ENCODE data around the gene CCDC171.

The CCDC171 gene

DNA sequence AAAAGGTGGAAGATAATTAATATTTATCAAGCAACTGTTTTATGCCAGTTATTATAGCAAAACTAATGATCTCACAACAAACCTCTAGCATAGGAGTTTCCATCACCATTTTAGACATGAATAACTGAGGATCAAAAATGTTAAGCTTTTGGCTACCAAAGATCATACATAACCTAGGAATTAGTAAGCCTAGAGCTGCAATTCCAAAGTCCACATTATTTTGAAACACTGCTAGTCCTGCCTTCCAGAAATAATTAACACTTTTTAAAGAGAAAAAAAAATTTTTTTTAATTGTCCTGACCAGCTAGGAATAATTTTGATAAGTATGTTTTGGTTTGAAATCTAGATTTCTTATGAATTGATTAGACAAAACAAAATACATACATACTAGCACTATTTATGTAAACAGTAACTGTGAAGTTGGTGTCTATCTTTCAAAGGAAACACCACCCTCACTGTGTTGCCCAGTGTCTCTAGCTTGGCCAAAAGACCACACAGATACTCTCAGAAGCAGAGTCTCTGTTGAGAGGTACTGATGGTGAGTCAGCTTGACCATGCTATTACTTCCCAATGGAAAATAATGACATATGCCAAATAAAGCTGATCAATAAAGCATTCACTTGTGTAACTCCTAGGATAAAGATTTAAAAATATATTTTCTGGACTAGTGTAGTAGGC, 422.4 kb downstream of the CCDC171 start:
- Histone ChIP-seq H2AFZ (ENCODE audit: insufficient read depth, low read length, poor library complexity) (no peak overlapping the region), H3K18ac (ENCODE audit: low read length) (no peak overlapping the region), H2AK5ac (ENCODE audit: low read length) (no peak overlapping the region), H3K4me1 (ENCODE audit: control insufficient read depth in 1 of 2, insufficient read depth in 2 of 2, low read length in 2 of 2) (no peaks in the 10 kb centered on the region), H3K9me3 (ENCODE audit: insufficient read depth, low read depth, low read length) (no peaks in the 10 kb centered on the region), H3K4me3 (ENCODE audit: low read depth, low read length) (no peak overlapping the region), H3K79me2 (ENCODE audit: control insufficient read depth, insufficient read depth, low read length, poor library complexity) (no peaks in the 10 kb centered on the region), H3K9ac (ENCODE audit: low read length) (no peak overlapping the region), H4K12ac (ENCODE audit: low read depth, low read length) (no peak overlapping the region), H3K23ac (ENCODE audit: low read length) (no peak overlapping the region), H4K91ac (ENCODE audit: low read depth, low read length) (no peak overlapping the region), H3K27ac (ENCODE audit: low read depth, low read length) (no peak overlapping the region), H3K79me1 (ENCODE audit: low read length) (no peaks in the 10 kb centered on the region), H3K4ac (ENCODE audit: low read depth, low read length) (no peak overlapping the region), H4K8ac (ENCODE audit: low read depth, low read length) (no peak overlapping the region), H2BK5ac (ENCODE audit: low read depth, low read length, poor library complexity) (no peak overlapping the region), H3K4me2 (ENCODE audit: low read length) (no peak overlapping the region), H3K27me3 (ENCODE audit: insufficient read depth, low read length) (no peaks in the 10 kb centered on the region), H2BK120ac (ENCODE audit: insufficient read depth, low read length, poor library complexity) (no peak overlapping the region), H3K36me3 (ENCODE audit: control insufficient read depth in 1 of 2, insufficient read depth in 2 of 2, low read length in 2 of 2) (no peaks in the 10 kb centered on the region), H2BK12ac (ENCODE audit: low read length) (no peak overlapping the region), H3K14ac (ENCODE audit: low read length) (no peak overlapping the region)
- peak in 1 of 2 donors; percentile 30 for DNase-seq

GRCh38 chr9:15977438-15977837, 424.6 kb downstream of the CCDC171 start:
- H3K14ac ChIP-seq (ENCODE audit: low read length) = no peak overlapping the region
- peaks cover 2 to 4% of the 10 kb centered on the region in 2 experiments for H3K4me1 ChIP-seq (ENCODE audit: control insufficient read depth in 1 of 2, insufficient read depth in 2 of 2, low read length in 2 of 2)
- H3K27me3 ChIP-seq (ENCODE audit: insufficient read depth, low read length) = no peaks in the 10 kb centered on the region
- H2BK12ac ChIP-seq (ENCODE audit: low read length) = no peak overlapping the region
- no peak overlapping the region for H2BK120ac ChIP-seq (ENCODE audit: insufficient read depth, low read length, poor library complexity)
- no peak overlapping the region for H3K23ac ChIP-seq (ENCODE audit: low read length)
- no peak overlapping the region for H3K4me2 ChIP-seq (ENCODE audit: low read length)
- H2BK5ac ChIP-seq (ENCODE audit: low read depth, low read length, poor library complexity) = no peak overlapping the region
- H3K9ac ChIP-seq (ENCODE audit: low read length) = no peak overlapping the region
- no peak overlapping the region for H3K4me3 ChIP-seq (ENCODE audit: low read depth, low read length)
- DNase-seq = no peak
- H3K79me1 ChIP-seq (ENCODE audit: low read length) = no peaks in the 10 kb centered on the region
- H2AK5ac ChIP-seq (ENCODE audit: low read length) = no peak overlapping the region
- no peaks in the 10 kb centered on the region for H3K9me3 ChIP-seq (ENCODE audit: insufficient read depth, low read depth, low read length)
- H4K12ac ChIP-seq (ENCODE audit: low read depth, low read length) = no peak overlapping the region
- H4K91ac ChIP-seq (ENCODE audit: low read depth, low read length) = no peak overlapping the region
- H4K8ac ChIP-seq (ENCODE audit: low read depth, low read length) = no peak overlapping the region
- no peaks in the 10 kb centered on the region for H3K79me2 ChIP-seq (ENCODE audit: control insufficient read depth, insufficient read depth, low read length, poor library complexity)
- no CpG with 5 or more reads among the region's 5 CpGs for WGBS (ENCODE audit: extremely low coverage, insufficient coverage, insufficient read length)
- no peak overlapping the region for H3K27ac ChIP-seq (ENCODE audit: low read depth, low read length)
- no peak overlapping the region for H3K4ac ChIP-seq (ENCODE audit: low read depth, low read length)
- no peak overlapping the region for H3K18ac ChIP-seq (ENCODE audit: low read length)
- no peak overlapping the region for H2AFZ ChIP-seq (ENCODE audit: insufficient read depth, low read length, poor library complexity)
- H3K36me3 ChIP-seq (ENCODE audit: control insufficient read depth in 1 of 2, insufficient read depth in 2 of 2, low read length in 2 of 2) = no peaks in the 10 kb centered on the region

DNA sequence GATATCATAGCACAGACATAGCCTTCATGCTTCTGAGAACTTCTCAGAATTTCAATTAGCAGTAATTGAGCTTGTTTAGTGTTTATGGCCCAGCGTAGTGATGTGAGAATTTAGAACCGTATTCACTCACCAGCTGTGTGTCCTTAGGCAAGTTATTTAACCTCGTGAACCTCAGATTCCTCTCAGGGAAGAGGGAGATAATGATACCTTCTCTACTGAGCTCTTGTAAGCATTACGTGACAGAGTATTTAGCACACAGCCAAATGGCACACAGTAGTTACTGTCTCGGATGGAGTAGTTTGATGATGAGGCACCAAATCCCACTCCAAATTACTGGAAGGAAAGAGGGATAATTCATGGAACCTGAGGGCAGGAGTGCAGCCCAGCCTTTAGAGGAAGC, 429.3 kb downstream of the CCDC171 start:
- no peak overlapping the region for H3K23ac ChIP-seq (ENCODE audit: low read length)
- peaks cover 3 to 5% of the 10 kb centered on the region in 2 experiments for H3K4me1 ChIP-seq (ENCODE audit: control insufficient read depth in 1 of 2, insufficient read depth in 2 of 2, low read length in 2 of 2)
- H3K4me3 ChIP-seq (ENCODE audit: low read depth, low read length) = no peak overlapping the region

GRCh38 chr9:15999422-16000339, 446.8 kb downstream of the CCDC171 start:
- Histone ChIP-seq H4K12ac (ENCODE audit: low read depth, low read length) (no peak overlapping the region), H3K27me3 (ENCODE audit: insufficient read depth, low read length) (no peaks in the 10 kb centered on the region), H4K91ac (ENCODE audit: low read depth, low read length) (no peak overlapping the region), H3K27ac (ENCODE audit: low read depth, low read length) (no peak overlapping the region), H3K4me1 (ENCODE audit: control insufficient read depth in 1 of 2, insufficient read depth in 2 of 2, low read length in 2 of 2) (peaks cover 0 to 5% of the 10 kb centered on the region in 2 experiments), H4K8ac (ENCODE audit: low read depth, low read length) (no peak overlapping the region), H3K4ac (ENCODE audit: low read depth, low read length) (no peak overlapping the region), H3K4me2 (ENCODE audit: low read length) (no peak overlapping the region), H3K9me3 (ENCODE audit: insufficient read depth, low read depth, low read length) (peaks cover 2% of the 10 kb centered on the region), H2BK120ac (ENCODE audit: insufficient read depth, low read length, poor library complexity) (no peak overlapping the region), H3K79me2 (ENCODE audit: control insufficient read depth, insufficient read depth, low read length, poor library complexity) (no peaks in the 10 kb centered on the region), H2BK12ac (ENCODE audit: low read length) (no peak overlapping the region), H3K14ac (ENCODE audit: low read length) (no peak overlapping the region), H2BK5ac (ENCODE audit: low read depth, low read length, poor library complexity) (no peak overlapping the region), H3K18ac (ENCODE audit: low read length) (no peak overlapping the region), H2AFZ (ENCODE audit: insufficient read depth, low read length, poor library complexity) (no peak overlapping the region), H2AK5ac (ENCODE audit: low read length) (no peak overlapping the region), H3K79me1 (ENCODE audit: low read length) (no peaks in the 10 kb centered on the region), H3K23ac (ENCODE audit: low read length) (no peak overlapping the region), H3K9ac (ENCODE audit: low read length) (no peak overlapping the region), H3K4me3 (ENCODE audit: low read depth, low read length) (no peak overlapping the region), H3K36me3 (ENCODE audit: control insufficient read depth in 1 of 2, insufficient read depth in 2 of 2, low read length in 2 of 2) (no peaks in the 10 kb centered on the region)
- WGBS (ENCODE audit: extremely low coverage, insufficient coverage, insufficient read length) = no CpG with 5 or more reads among the region's 7 CpGs
- peak; percentile 50 to 52 for DNase-seq

More for the DNA sequence above, 429.3 kb downstream of the CCDC171 start:
- peak; percentile 4 to 49 for DNase-seq
- no peak overlapping the region for H2BK12ac ChIP-seq (ENCODE audit: low read length)
- H3K9me3 ChIP-seq (ENCODE audit: insufficient read depth, low read depth, low read length) = no peaks in the 10 kb centered on the region
- no peak overlapping the region for H3K27ac ChIP-seq (ENCODE audit: low read depth, low read length)
- no peak overlapping the region for H3K18ac ChIP-seq (ENCODE audit: low read length)
- H3K79me1 ChIP-seq (ENCODE audit: low read length) = no peaks in the 10 kb centered on the region
- no peak overlapping the region for H2AK5ac ChIP-seq (ENCODE audit: low read length)
- H4K91ac ChIP-seq (ENCODE audit: low read depth, low read length) = no peak overlapping the region
- no peak overlapping the region for H4K12ac ChIP-seq (ENCODE audit: low read depth, low read length)
- H2BK120ac ChIP-seq (ENCODE audit: insufficient read depth, low read length, poor library complexity) = no peak overlapping the region
- H2BK5ac ChIP-seq (ENCODE audit: low read depth, low read length, poor library complexity) = no peak overlapping the region
- no peak overlapping the region for H3K4ac ChIP-seq (ENCODE audit: low read depth, low read length)
- no peaks in the 10 kb centered on the region for H3K36me3 ChIP-seq (ENCODE audit: control insufficient read depth in 1 of 2, insufficient read depth in 2 of 2, low read length in 2 of 2)
- H3K27me3 ChIP-seq (ENCODE audit: insufficient read depth, low read length) = no peaks in the 10 kb centered on the region
- no peak overlapping the region for H3K14ac ChIP-seq (ENCODE audit: low read length)
- H3K4me2 ChIP-seq (ENCODE audit: low read length) = no peak overlapping the region
- H2AFZ ChIP-seq (ENCODE audit: insufficient read depth, low read length, poor library complexity) = no peak overlapping the region
- no peak overlapping the region for H3K9ac ChIP-seq (ENCODE audit: low read length)
- no CpG with 5 or more reads among the region's 5 CpGs for WGBS (ENCODE audit: extremely low coverage, insufficient coverage, insufficient read length)
- no peaks in the 10 kb centered on the region for H3K79me2 ChIP-seq (ENCODE audit: control insufficient read depth, insufficient read depth, low read length, poor library complexity)
- no peak overlapping the region for H4K8ac ChIP-seq (ENCODE audit: low read depth, low read length)
